Lower lobe of right lung (tissue), 2 donors: Measurements from ENCODE around the gene WDR12. TPM values are rescaled to one million over a fixed set of nuclear protein-coding genes. Genes with fewer than 3 reads are reported as not detected.

Experiments used
- ATAC-seq, 2 donors: fragments of 200-7000 bp; cut with Tn5 transposase; one replicate each; pipeline ENCODE4 v1.9.1; 2020 to 2022; ENCODE audit warnings: mild to moderate bottlenecking in 2 of 2, moderate library complexity in 2 of 2
- DNase-seq: peaks from one replicate; pipeline ENCODE4 v3.0.0-alpha.2; 2020
- H3K27ac ChIP-seq: fragments of 200-600 bp; one replicate; pipeline ENCODE4 v1.8.0; 2022
- H3K27me3 ChIP-seq: fragments of 200-600 bp; one replicate; pipeline ENCODE4 v1.8.0; 2022; ENCODE audit warnings: low read depth
- H3K36me3 ChIP-seq: fragments of 200-600 bp; one replicate; pipeline ENCODE4 v1.8.0; 2022; ENCODE audit warnings: mild to moderate bottlenecking
- H3K4me1 ChIP-seq: fragments of 200-600 bp; one replicate; pipeline ENCODE4 v1.8.0; 2022
- H3K4me3 ChIP-seq: fragments of 200-600 bp; one replicate; pipeline ENCODE4 v1.8.0; 2022; ENCODE audit warnings: mild to moderate bottlenecking
- H3K9me3 ChIP-seq: fragments of 200-600 bp; one replicate; pipeline ENCODE4 v1.8.0; 2022
- CTCF ChIP-seq: fragments of 200-600 bp; IDR thresholded peaks from one replicate; pipeline ENCODE4 v1.8.0; 2022; ENCODE audit warnings: antibody characterized with exemption, mild to moderate bottlenecking
- intact Hi-C: fragments of 100-400 bp; cut with DNase I; formaldehyde crosslinking; loops from one replicate; pipeline ENCODE4 v1.11.0; 2022
- total RNA-seq: library from RNA; stranded (reverse); fragmentation: NEBNext Ultra II Directional; extraction: Animal tissue kit (Norgen Biotek cat#: 25700); gene quantifications from one replicate; pipeline ENCODE4 v1.2.1, GENCODE V29; 2021
- donor health status: DM: no; HTN: yes; CAD: no; lungs with severe emphysema.

The WDR12 gene
- total RNA-seq, 1 donor from 2014 or later, result 21.2 TPM

- peak; percentile 57 for TF ChIP-seq CTCF
- peak; percentile 58 to 80 for ATAC-seq
- Histone ChIP-seq H3K4me3 (no peak overlapping the region), H3K27me3 (no peaks in the 10 kb centered on the region), H3K36me3 (no peaks in the 10 kb centered on the region), H3K4me1 (no peaks in the 10 kb centered on the region), H3K9me3 (no peaks in the 10 kb centered on the region), H3K27ac (no peak overlapping the region)
- DNase-seq, result no peak
- intact Hi-C loops, result no loop called here
Measured at GRCh38 chr2:202831242-202832220, 79.9 kb downstream of the WDR12 start.

DNA sequence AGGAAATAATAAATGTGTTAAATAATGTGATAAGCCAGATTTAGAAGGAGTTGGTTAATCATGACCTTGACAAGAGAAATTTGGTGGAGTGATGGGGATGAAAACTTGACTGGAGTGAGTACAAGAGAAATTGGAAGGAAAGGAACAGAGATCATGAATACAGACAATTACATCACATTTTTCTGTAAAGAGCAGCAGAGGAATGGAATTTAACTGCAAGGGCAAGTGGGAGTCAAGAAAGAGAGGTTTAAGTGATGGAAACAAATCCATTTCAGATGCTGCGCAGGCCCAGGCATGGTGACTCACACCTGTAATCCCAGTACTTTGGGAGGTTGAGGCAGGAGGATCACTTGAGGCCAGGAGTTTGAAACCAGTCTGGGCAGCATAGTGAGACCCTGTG lies 86.6 kb downstream of the WDR12 start:
- DNase-seq, result no peak
- no peak for ATAC-seq
- Histone ChIP-seq H3K4me1 (no peaks in the 10 kb centered on the region), H3K27me3 (no peaks in the 10 kb centered on the region), H3K4me3 (no peak overlapping the region), H3K27ac (no peak overlapping the region), H3K9me3 (no peaks in the 10 kb centered on the region), H3K36me3 (no peaks in the 10 kb centered on the region)
- no peak for TF ChIP-seq CTCF
- intact Hi-C loops, result no loop called here

Other genes starting within 250 kb of the WDR12 start
- 5.6 TPM for gene ICA1L, start 39.9 kb downstream of the WDR12 start, total RNA-seq
- 11.4 TPM for gene CARF, start 602 bp upstream of the WDR12 start, total RNA-seq
- gene NBEAL1, start 103.2 kb upstream of the WDR12 start, total RNA-seq, result 67.2 TPM